CD14-positive monocyte (primary cell): ENCODE data around the gene AP1AR. TPM values are rescaled to one million over a fixed set of nuclear protein-coding genes. Genes with fewer than 3 reads are reported as not detected.

Experiments used
- DNase-seq, 3 donors: peaks; one replicate each; pipeline ENCODE4 v3.0.0-alpha.2; 2011 to 2022
- H2AFZ ChIP-seq: 2 replicates; pipeline ENCODE4 v1.6.0; 2012; ENCODE audit warnings: mild to moderate bottlenecking, low read depth, low read length, inconsistent platforms; ENCODE audit not compliant: insufficient read depth, poor library complexity, severe bottlenecking
- H3K27ac ChIP-seq, 2 donors: 1 replicate in 1 of 2; 2 replicates in 1 of 2; pipeline ENCODE4 v1.5.1; 2012 to 2013; ENCODE audit warnings: low read length in 2 of 2, control low read depth in 1 of 2, inconsistent platforms in 1 of 2, low read depth in 1 of 2, mild to moderate bottlenecking in 1 of 2
- H3K27me3 ChIP-seq, 2 donors: one replicate each; pipeline versions ENCODE4 v1.6.0 to v1.6.1; 2011 to 2013; ENCODE audit warnings: low read length in 2 of 2; ENCODE audit not compliant: control insufficient read depth in 2 of 2, insufficient read depth in 2 of 2
- H3K36me3 ChIP-seq, 2 donors: replicated peaks in 1 of 2; 1 replicate in 1 of 2; 2 replicates in 1 of 2; pipeline versions ENCODE4 v1.5.1 to v1.6.1; 2012 to 2013; ENCODE audit warnings: low read length in 2 of 2, control low read depth in 1 of 2, inconsistent platforms in 1 of 2, mild to moderate bottlenecking in 1 of 2; ENCODE audit not compliant: insufficient read depth in 2 of 2, control insufficient read depth in 1 of 2
- H3K4me1 ChIP-seq, 2 donors: 1 replicate in 1 of 2; 2 replicates in 1 of 2; pipeline versions ENCODE4 v1.5.1 to v1.6.1; 2012 to 2013; ENCODE audit warnings: low read length in 2 of 2, control low read depth in 1 of 2, inconsistent platforms in 1 of 2, mild to moderate bottlenecking in 1 of 2, moderate library complexity in 1 of 2; ENCODE audit not compliant: insufficient read depth in 2 of 2, control insufficient read depth in 1 of 2
- H3K4me2 ChIP-seq: replicated peaks from 2 replicates; pipeline ENCODE3; 2012; ENCODE audit warnings: low read length, moderate library complexity, mild to moderate bottlenecking; ENCODE audit not compliant: poor library complexity, severe bottlenecking; ENCODE audit errors: extremely low read depth
- H3K4me3 ChIP-seq, 3 experiments: fragments of 200-600 bp in 1 of 3; sonication (generic) in 1 of 3; replicated peaks in 1 of 3; 1 replicate in 2 of 3; 2 replicates in 1 of 3; pipeline ENCODE4 v1.5.1; 2011 to 2013; ENCODE audit warnings: low read length in 3 of 3, mild to moderate bottlenecking in 3 of 3, control low read depth in 2 of 3, low read depth in 2 of 3, inconsistent platforms in 1 of 3, moderate library complexity in 1 of 3
- H3K79me2 ChIP-seq: 2 replicates; pipeline ENCODE4 v1.6.0; 2012; ENCODE audit warnings: mild to moderate bottlenecking, control low read depth, inconsistent platforms, low read length, moderate library complexity; ENCODE audit not compliant: insufficient read depth
- H3K9ac ChIP-seq: 2 replicates; pipeline ENCODE4 v1.6.0; 2017; ENCODE audit warnings: low read length, mild to moderate bottlenecking; ENCODE audit not compliant: insufficient read depth, poor library complexity, severe bottlenecking
- H3K9me3 ChIP-seq, 2 donors: replicated peaks in 1 of 2; 1 replicate in 1 of 2; 2 replicates in 1 of 2; pipeline versions ENCODE4 v1.5.1 to v1.6.1; 2012 to 2013; ENCODE audit warnings: low read length in 2 of 2, control low read depth in 1 of 2; ENCODE audit not compliant: control insufficient read depth in 1 of 2, insufficient read depth in 1 of 2
- H4K20me1 ChIP-seq: 2 replicates; pipeline ENCODE4 v1.6.0; 2012; ENCODE audit warnings: mild to moderate bottlenecking, low read length, control low read depth, moderate library complexity; ENCODE audit not compliant: insufficient read depth
- H3K27ac Mint-ChIP-seq, 7 donors: one replicate each; pipeline ENCODE4 v1.8.0; 2020; ENCODE audit warnings: mild to moderate bottlenecking in 7 of 7, mixed read lengths in 7 of 7, moderate library complexity in 6 of 7, inconsistent platforms in 2 of 7
- H3K27me3 Mint-ChIP-seq, 3 donors: one replicate each; pipeline ENCODE4 v1.8.0; 2021 to 2022; ENCODE audit warnings: low read depth in 3 of 3, mild to moderate bottlenecking in 3 of 3, mixed read lengths in 3 of 3, moderate library complexity in 3 of 3, inconsistent platforms in 1 of 3
- H3K36me3 Mint-ChIP-seq, 2 donors: one replicate each; pipeline ENCODE4 v1.8.0; 2020; ENCODE audit warnings: mixed read lengths in 2 of 2, inconsistent platforms in 1 of 2, mild to moderate bottlenecking in 1 of 2
- H3K4me1 Mint-ChIP-seq: one replicate; pipeline ENCODE4 v1.8.0; 2020; ENCODE audit warnings: mild to moderate bottlenecking, mixed read lengths
- H3K4me3 Mint-ChIP-seq, 2 donors: one replicate each; pipeline ENCODE4 v1.8.0; 2020; ENCODE audit warnings: mild to moderate bottlenecking in 2 of 2, mixed read lengths in 2 of 2, moderate library complexity in 1 of 2
- H3K9me3 Mint-ChIP-seq, 7 donors: one replicate each; pipeline ENCODE4 v1.8.0; 2020 to 2022; ENCODE audit warnings: mixed read lengths in 7 of 7, mild to moderate bottlenecking in 6 of 7, moderate library complexity in 6 of 7, inconsistent platforms in 2 of 7
- WGBS: methylation state at CpG from one replicate; pipeline ENCODE4 v1.1.5; 2013; ENCODE audit warnings: missing lambda C conversion rate; ENCODE audit not compliant: insufficient coverage; 5-methylcytosine and 5-hydroxymethylcytosine counted together
- intact Hi-C, 2 donors: fragments of 100-400 bp; cut with micrococcal nuclease; formaldehyde crosslinking; loops; one replicate each; pipeline versions ENCODE4 v1.15.0 to v1.15.1; 2023
- polyA plus RNA-seq, 3 donors: library from polyadenylated mRNA; depleted of rRNA in 1 of 3; unstranded in 2 of 3; stranded (reverse) in 1 of 3; fragments of 300-500 nt in 2 of 3; fragments of >200 nt in 1 of 3; fragmentation: Illumina TruSeq in 2 of 3; gene quantifications; 1 replicate in 2 of 3; 2 replicates in 1 of 3; pipeline ENCODE4 v1.2.3, GENCODE V29; 2012 to 2021
- TF ChIP-seq, protein P1 (sequence below): fragments of 200-600 bp; IDR thresholded peaks from one replicate; pipeline ENCODE4 v1.8.0; 2022; ENCODE audit warnings: antibody characterized with exemption, mild to moderate bottlenecking

AP1AR gene
- polyA plus RNA-seq, 3 donors: 6.1 to 15.8 (median 14.6) TPM

DNA sequence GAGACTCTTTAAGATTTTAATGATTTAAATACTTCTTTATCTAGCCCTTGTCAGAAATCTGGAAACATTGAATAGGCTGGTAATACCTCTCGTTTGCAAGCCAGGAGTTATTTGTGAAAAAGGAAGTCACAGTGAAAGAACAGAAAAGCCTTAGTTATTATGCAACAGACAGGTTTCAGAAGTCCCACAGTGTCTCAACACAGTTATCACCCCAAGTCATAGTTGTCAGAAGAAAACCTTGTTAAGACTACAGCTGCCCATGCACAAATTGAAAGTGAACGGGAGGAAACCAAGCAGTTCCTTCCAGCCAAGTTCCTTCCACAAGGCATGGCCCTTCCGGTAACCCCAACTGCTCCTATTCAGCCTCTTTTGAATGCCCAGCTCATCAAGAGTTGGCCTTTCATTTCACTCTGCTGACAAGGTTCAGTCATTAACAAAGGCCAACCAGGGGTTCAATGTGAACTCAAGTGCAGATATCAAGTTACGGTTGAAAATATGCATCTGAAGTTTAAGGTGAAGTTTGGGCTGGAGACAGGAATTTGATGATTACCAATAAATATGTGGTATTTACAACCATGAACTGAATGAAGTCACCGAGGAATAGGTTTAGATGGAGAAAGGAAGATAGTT lies 81.1 kb downstream of the AP1AR start:
- Mint-ChIP-seq H3K27ac (peak overlapping the region in 1 of 7 donors; percentile 91), H3K4me1 (peaks cover 36% of the 10 kb centered on the region), H3K4me3 (no peak overlapping the region), H3K9me3 (peaks cover 0 to 2% (median 0%) of the 10 kb centered on the region in 7 donors), H3K27me3 (peaks cover 0 to 7% (median 0%) of the 10 kb centered on the region in 3 donors), H3K36me3 (peaks cover 11 to 14% of the 10 kb centered on the region in 2 donors)
- peak overlapping the region; percentile 59 for H3K4me2 ChIP-seq
- peak; percentile 67 to 90 (median 82) for DNase-seq
- 19% methylated on average over 3 of the region's 5 CpGs for WGBS
- TF ChIP-seq, protein P1, sequence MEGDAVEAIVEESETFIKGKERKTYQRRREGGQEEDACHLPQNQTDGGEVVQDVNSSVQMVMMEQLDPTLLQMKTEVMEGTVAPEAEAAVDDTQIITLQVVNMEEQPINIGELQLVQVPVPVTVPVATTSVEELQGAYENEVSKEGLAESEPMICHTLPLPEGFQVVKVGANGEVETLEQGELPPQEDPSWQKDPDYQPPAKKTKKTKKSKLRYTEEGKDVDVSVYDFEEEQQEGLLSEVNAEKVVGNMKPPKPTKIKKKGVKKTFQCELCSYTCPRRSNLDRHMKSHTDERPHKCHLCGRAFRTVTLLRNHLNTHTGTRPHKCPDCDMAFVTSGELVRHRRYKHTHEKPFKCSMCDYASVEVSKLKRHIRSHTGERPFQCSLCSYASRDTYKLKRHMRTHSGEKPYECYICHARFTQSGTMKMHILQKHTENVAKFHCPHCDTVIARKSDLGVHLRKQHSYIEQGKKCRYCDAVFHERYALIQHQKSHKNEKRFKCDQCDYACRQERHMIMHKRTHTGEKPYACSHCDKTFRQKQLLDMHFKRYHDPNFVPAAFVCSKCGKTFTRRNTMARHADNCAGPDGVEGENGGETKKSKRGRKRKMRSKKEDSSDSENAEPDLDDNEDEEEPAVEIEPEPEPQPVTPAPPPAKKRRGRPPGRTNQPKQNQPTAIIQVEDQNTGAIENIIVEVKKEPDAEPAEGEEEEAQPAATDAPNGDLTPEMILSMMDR: no peak
- no peaks in the 10 kb centered on the region for H4K20me1 ChIP-seq
- peak overlapping the region; percentile 72 to 74 for H3K27ac ChIP-seq
- H3K36me3 ChIP-seq: no peaks in the 10 kb centered on the region
- peak overlapping the region; percentile 11 to 55 (median 25) for H3K4me3 ChIP-seq
- no peak overlapping the region for H3K9ac ChIP-seq
- H3K4me1 ChIP-seq: peaks cover 56 to 62% of the 10 kb centered on the region in 2 donors
- H3K9me3 ChIP-seq: no peaks in the 10 kb centered on the region
- H3K27me3 ChIP-seq: no peaks in the 10 kb centered on the region
- intact Hi-C loops: no loop called here
- H2AFZ ChIP-seq: peak overlapping the region; percentile 7
- peaks cover 48% of the 10 kb centered on the region for H3K79me2 ChIP-seq

DNA sequence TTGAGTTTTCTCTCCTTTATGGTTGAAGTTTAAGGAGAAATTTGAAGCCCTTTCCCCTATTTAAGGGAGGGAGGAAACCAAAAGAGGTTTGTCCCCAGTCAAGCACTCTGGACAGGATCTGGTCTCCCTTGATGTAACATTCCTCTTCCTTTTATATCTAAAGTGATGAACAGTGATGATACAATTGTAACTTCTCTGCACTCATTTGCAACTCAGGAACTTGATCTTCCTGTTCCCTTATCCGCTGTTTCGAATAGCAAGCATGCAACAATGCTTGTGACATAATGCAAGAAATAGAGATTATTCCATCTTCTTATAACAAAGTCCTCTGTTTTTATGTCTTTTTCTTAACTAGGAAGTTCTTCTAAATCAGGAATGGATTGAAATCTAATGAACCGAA lies 83.9 kb downstream of the AP1AR start:
- H3K79me2 ChIP-seq: peaks cover 54% of the 10 kb centered on the region
- no peaks in the 10 kb centered on the region for H3K36me3 ChIP-seq
- intact Hi-C loops: no loop called here
- Mint-ChIP-seq H3K36me3 (peaks cover 5 to 6% of the 10 kb centered on the region in 2 donors), H3K27ac (peak overlapping the region in 4 of 7 donors; percentile 64 to 93 (median 90)), H3K27me3 (peaks cover 0 to 7% (median 0%) of the 10 kb centered on the region in 3 donors), H3K9me3 (peaks cover 0 to 2% (median 0%) of the 10 kb centered on the region in 7 donors), H3K4me3 (peak overlapping the region in 1 of 2 donors; percentile 39), H3K4me1 (peaks cover 38% of the 10 kb centered on the region)
- TF ChIP-seq, protein P1: no peak
- peak overlapping the region; percentile 51 for H3K4me2 ChIP-seq
- no peaks in the 10 kb centered on the region for H3K27me3 ChIP-seq
- H2AFZ ChIP-seq: no peak overlapping the region
- peak; percentile 39 to 64 (median 63) for DNase-seq
- H3K9me3 ChIP-seq: no peaks in the 10 kb centered on the region
- peak overlapping the region in 1 of 2 donors; percentile 83 for H3K27ac ChIP-seq
- peak overlapping the region in 1 of 3 experiments; percentile 56 for H3K4me3 ChIP-seq
- no peaks in the 10 kb centered on the region for H4K20me1 ChIP-seq
- peaks cover 64 to 74% of the 10 kb centered on the region in 2 donors for H3K4me1 ChIP-seq
- no peak overlapping the region for H3K9ac ChIP-seq
- no CpG with 5 or more reads among the region's 3 CpGs for WGBS
